ENCODE results near the gene PSTPIP2. TPM values are rescaled to one million over a fixed set of nuclear protein-coding genes. Genes with fewer than 3 reads are reported as not detected.

The PSTPIP2 gene
- total and polyA plus RNA-seq, 2 of the 4 experiments (the other 2 are of a cell fraction) = 10.4 to 12.4 TPM

DNA sequence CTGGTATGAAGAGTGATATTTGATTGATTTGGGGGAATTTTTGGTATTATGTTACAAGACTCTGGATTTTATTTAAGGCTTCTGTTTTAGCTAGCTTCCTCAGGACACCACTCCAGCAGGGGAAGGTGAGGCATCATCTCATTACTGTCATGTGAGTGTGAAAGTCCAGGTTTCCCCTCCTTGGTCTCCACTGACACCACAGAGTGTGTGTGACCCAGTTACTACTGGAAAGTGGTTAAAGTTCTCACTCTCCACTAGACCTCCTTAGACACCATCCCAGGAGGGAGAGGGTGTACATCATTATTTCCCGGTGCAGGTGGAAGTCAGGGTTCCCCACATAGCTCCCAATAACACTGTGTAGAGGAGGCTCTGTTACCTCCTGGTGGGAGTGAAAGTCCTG, 69.1 kb downstream of the PSTPIP2 start:
- no CpG with 5 or more reads among the region's 1 CpG for WGBS, 2 experiments (ENCODE audit: extremely low coverage in 2 of 2, insufficient read length in 1 of 2)

More for the DNA sequence above, 69.1 kb downstream of the PSTPIP2 start:
- TF ChIP-seq RFX5 (IDR thresholded peaks at IDR 0.05; ENCODE audit: low read depth, low read length) (no peak), SMC3 (IDR thresholded peaks at IDR 0.05; ENCODE audit: low read depth, low read length) (no peak), RCOR1 (IDR thresholded peaks at IDR 0.05; ENCODE audit: insufficient replicate concordance, low read length) (no peak), MAFK (IDR thresholded peaks at IDR 0.05; ENCODE audit: low read depth, low read length) (no peak), CHD1 (IDR thresholded peaks at IDR 0.05; ENCODE audit: low read depth, low read length) (no peak), FOS (IDR thresholded peaks at IDR 0.05; ENCODE audit: low read depth, low read length) (no peak), CEBPB (IDR thresholded peaks at IDR 0.05; ENCODE audit: low read depth, low read length) (no peak), ELK1 (IDR thresholded peaks at IDR 0.05; ENCODE audit: borderline replicate concordance, low read depth, low read length) (no peak), MXI1 (IDR thresholded peaks at IDR 0.05; ENCODE audit: borderline replicate concordance, low read depth, low read length) (no peak), NFE2L2 (IDR thresholded peaks at IDR 0.05; ENCODE audit: low read depth, low read length) (no peak), BHLHE40 (IDR thresholded peaks at IDR 0.05; ENCODE audit: low read depth, low read length) (no peak), RAD21 (IDR thresholded peaks at IDR 0.05; ENCODE audit: low read length) (no peak), POLR2A (IDR thresholded peaks at IDR 0.05; ENCODE audit: low read depth, low read length) (no peak), USF2 (IDR thresholded peaks at IDR 0.05; ENCODE audit: low read depth, low read length) (no peak), MAZ (IDR thresholded peaks at IDR 0.05; ENCODE audit: borderline replicate concordance, low read depth, low read length) (no peak)
- TF ChIP-seq, protein P1, sequence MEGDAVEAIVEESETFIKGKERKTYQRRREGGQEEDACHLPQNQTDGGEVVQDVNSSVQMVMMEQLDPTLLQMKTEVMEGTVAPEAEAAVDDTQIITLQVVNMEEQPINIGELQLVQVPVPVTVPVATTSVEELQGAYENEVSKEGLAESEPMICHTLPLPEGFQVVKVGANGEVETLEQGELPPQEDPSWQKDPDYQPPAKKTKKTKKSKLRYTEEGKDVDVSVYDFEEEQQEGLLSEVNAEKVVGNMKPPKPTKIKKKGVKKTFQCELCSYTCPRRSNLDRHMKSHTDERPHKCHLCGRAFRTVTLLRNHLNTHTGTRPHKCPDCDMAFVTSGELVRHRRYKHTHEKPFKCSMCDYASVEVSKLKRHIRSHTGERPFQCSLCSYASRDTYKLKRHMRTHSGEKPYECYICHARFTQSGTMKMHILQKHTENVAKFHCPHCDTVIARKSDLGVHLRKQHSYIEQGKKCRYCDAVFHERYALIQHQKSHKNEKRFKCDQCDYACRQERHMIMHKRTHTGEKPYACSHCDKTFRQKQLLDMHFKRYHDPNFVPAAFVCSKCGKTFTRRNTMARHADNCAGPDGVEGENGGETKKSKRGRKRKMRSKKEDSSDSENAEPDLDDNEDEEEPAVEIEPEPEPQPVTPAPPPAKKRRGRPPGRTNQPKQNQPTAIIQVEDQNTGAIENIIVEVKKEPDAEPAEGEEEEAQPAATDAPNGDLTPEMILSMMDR (conservative IDR thresholded peaks at IDR 0.05; ENCODE audit: low read depth, low read length) = no peak
- Histone ChIP-seq H2AFZ (replicated peaks; ENCODE audit: low read length, poor library complexity) (no peak overlapping the region), H2AK9ac (replicated peaks; ENCODE audit: low read depth, low read length, poor library complexity) (no peak overlapping the region), H3K79me1 (ENCODE audit: low read depth in 1 of 2, low read length in 2 of 2) (no peaks in the 10 kb centered on the region), H2BK20ac (ENCODE audit: low read depth, low read length) (no peak overlapping the region), H4K20me1 (ENCODE audit: insufficient read depth, low read length) (no peaks in the 10 kb centered on the region), H3K4ac (ENCODE audit: low read depth, low read length) (no peak overlapping the region), H3K18ac (ENCODE audit: low read depth, low read length) (no peak overlapping the region), H3K9ac (ENCODE audit: low read depth, low read length) (no peak overlapping the region), H4K5ac (ENCODE audit: low read depth, low read length) (no peak overlapping the region), H2AK5ac (ENCODE audit: low read depth, low read length) (no peak overlapping the region), H3K36me3 (ENCODE audit: control insufficient read depth, insufficient read depth, low read length) (peaks cover 7% of the 10 kb centered on the region; the same call in 1 of the 2 replicates), H3K9me1 (ENCODE audit: insufficient read depth, low read length) (no peaks in the 10 kb centered on the region), H3K4me1 (ENCODE audit: control insufficient read depth, insufficient read depth, low read length) (no peaks in the 10 kb centered on the region), H3K4me2 (ENCODE audit: low read depth, low read length) (no peak overlapping the region), H3K14ac (replicated peaks; ENCODE audit: low read depth, low read length) (no peak overlapping the region; the same call in 1 of the 2 replicates), H4K91ac (ENCODE audit: insufficient read depth, low read depth, low read length) (no peak overlapping the region), H3K27me3 (ENCODE audit: control insufficient read depth, insufficient read depth, low read length) (no peaks in the 10 kb centered on the region), H3K27ac (ENCODE audit: insufficient read depth, low read length) (no peak overlapping the region), H2BK5ac (ENCODE audit: low read depth, low read length, poor library complexity, severe bottlenecking) (no peak overlapping the region), H3K9me3 (ENCODE audit: control insufficient read depth, insufficient read depth, low read length) (no peaks in the 10 kb centered on the region; the same call in 1 of the 2 replicates), H3K56ac (ENCODE audit: extremely low read depth, insufficient read depth, low read length) (no peak overlapping the region), H2BK15ac (ENCODE audit: low read depth, low read length) (no peak overlapping the region), H4K8ac (ENCODE audit: low read depth in 2 of 2, low read length in 2 of 2) (no peak overlapping the region), H3K4me3 (ENCODE audit: insufficient read depth, low read depth, low read length) (no peak overlapping the region), H3K23ac (ENCODE audit: low read depth, low read length) (no peak overlapping the region), H2BK120ac (ENCODE audit: low read depth, low read length) (no peak overlapping the region)
- dilution Hi-C loops (cut with HindIII; ENCODE audit: low sequenced_read_pairs, unreplicated experiment) (no loop called here), intact Hi-C loops (cut with micrococcal nuclease) (no loop called here), in situ Hi-C loops (cut with MboI; ENCODE audit: low sequenced_read_pairs) (no loop called here)
- BruUV-seq (replicated peaks) = no TSS peak
- POLR2A ChIA-PET (ENCODE audit: unreplicated experiment) = no interaction called here
- ATAC-seq (ENCODE audit: low read depth) (no peak), DNase-seq (no peak)
- CTCF ChIA-PET = no interaction called here

Data from IMR-90 (cell line).